ENCODE measurements around the gene PCCA. TPM values are rescaled to one million over a fixed set of nuclear protein-coding genes. Genes with fewer than 3 reads are reported as not detected.

Gene PCCA
- total RNA-seq, 4 donors from 2014 or later, result 34.6 to 58.4 (median 40.1) TPM

Small RNA genes within 50 kb of the gene (small RNA-seq; reads per million reads assigned to genes)
- gene AL356575.1, result 0 reads per million in 4 donors

Other genes with a start within 250 kb of the PCCA start
- not detected for gene ZIC5, start 117.3 kb upstream of the PCCA start, total RNA-seq
- gene ZIC2, start 107.3 kb upstream of the PCCA start, total RNA-seq, result not detected